ENCODE measurements around the gene CCR3. TPM values are rescaled to one million over a fixed set of nuclear protein-coding genes. Genes with fewer than 3 reads are reported as not detected.

Gene CCR3
- total RNA-seq, 4 donors from 2014 or later = not detected

DNA sequence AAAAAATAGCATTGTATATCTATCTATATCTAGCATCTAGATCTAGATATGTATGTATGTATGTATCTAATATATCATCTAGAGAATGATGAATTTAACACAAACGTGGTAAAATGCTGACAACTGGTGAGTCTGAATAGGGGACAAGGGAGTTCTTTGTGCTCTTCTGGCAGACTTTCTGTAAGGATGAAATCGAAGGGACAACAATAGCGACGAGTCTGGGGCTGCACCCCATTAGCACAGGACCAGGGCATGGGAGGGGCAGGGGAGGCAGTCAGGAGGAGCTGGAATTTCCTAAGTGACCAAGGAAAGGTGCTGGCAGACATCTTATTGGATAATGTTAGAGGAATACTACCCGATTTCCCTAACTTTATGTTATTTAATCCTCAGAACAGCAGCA, 42.0 kb upstream of the CCR3 start:
- no peaks in the 10 kb centered on the region for H3K27me3 ChIP-seq
- intact Hi-C loops (cut with DNase I) = no loop called here
- DNase-seq = no peak
- no peak for TF ChIP-seq POLR2A (IDR thresholded peaks at IDR 0.05)
- TF ChIP-seq, protein P1, sequence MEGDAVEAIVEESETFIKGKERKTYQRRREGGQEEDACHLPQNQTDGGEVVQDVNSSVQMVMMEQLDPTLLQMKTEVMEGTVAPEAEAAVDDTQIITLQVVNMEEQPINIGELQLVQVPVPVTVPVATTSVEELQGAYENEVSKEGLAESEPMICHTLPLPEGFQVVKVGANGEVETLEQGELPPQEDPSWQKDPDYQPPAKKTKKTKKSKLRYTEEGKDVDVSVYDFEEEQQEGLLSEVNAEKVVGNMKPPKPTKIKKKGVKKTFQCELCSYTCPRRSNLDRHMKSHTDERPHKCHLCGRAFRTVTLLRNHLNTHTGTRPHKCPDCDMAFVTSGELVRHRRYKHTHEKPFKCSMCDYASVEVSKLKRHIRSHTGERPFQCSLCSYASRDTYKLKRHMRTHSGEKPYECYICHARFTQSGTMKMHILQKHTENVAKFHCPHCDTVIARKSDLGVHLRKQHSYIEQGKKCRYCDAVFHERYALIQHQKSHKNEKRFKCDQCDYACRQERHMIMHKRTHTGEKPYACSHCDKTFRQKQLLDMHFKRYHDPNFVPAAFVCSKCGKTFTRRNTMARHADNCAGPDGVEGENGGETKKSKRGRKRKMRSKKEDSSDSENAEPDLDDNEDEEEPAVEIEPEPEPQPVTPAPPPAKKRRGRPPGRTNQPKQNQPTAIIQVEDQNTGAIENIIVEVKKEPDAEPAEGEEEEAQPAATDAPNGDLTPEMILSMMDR (IDR thresholded peaks at IDR 0.05) = no peak
- H3K27ac ChIP-seq = no peak overlapping the region
- H3K36me3 ChIP-seq = no peaks in the 10 kb centered on the region
- no peaks in the 10 kb centered on the region for H3K9me3 ChIP-seq
- 78 to 80% methylated on average over 5 of the region's 5 CpGs for WGBS, 2 donors
- H3K4me1 ChIP-seq = no peaks in the 10 kb centered on the region
- no peak overlapping the region for H3K4me3 ChIP-seq (replicated peaks in 1 of 3)

DNA sequence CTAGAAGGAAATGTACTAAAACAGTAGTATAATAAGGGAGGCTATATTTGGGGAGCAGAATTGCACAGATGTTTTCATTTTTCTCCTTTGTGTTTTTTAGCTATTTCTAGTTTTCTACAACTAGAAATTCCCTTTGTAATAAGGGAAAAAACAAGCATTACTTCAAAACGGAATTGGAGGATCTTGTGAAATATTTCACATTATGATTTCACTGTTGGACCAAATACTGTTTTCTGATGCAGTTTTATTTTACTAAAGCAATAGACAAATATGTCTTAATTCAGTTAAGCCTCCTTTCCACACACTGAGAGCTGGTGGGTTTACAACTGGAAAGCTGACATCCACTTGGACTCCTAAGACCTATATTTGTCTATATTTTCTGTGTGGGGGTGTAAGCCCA, 41.5 kb upstream of the CCR3 start:
- 77% methylated on average over 1 of the region's 1 CpG for WGBS, 2 donors
- no peak for TF ChIP-seq POLR2A (IDR thresholded peaks at IDR 0.05)
- TF ChIP-seq, protein P1 (IDR thresholded peaks at IDR 0.05) = no peak
- no peak overlapping the region for H3K4me3 ChIP-seq (replicated peaks in 1 of 3)

DNA sequence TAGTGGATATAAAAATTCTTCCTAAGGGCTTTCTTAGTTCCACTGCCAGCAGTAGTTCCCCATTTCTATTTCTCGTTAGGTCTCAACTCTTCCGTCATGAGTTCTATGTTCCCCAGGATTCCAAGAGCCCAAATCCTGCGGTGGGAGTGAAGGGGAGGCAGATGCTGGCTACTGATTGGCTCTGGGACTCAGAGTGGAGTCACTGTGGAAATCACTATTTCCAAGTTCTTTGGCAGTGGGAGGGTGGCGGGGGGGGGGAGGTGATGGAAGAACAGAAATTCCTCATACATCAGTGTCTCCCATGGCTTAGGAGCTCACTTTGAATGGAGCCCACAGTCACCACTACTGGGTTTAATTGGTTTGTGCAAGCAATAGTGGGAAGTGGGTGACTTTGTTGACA, 39.7 kb upstream of the CCR3 start:
- 80 to 93% methylated on average over 4 of the region's 4 CpGs for WGBS, 2 donors
- no peaks in the 10 kb centered on the region for H3K36me3 ChIP-seq
- no peak for TF ChIP-seq POLR2A (IDR thresholded peaks at IDR 0.05)
- TF ChIP-seq, protein P1 (IDR thresholded peaks at IDR 0.05) = no peak
- H3K4me3 ChIP-seq (replicated peaks in 1 of 3) = no peak overlapping the region
- DNase-seq = no peak
- intact Hi-C loops (cut with DNase I) = no loop called here
- H3K27me3 ChIP-seq = no peaks in the 10 kb centered on the region
- no peak overlapping the region for H3K27ac ChIP-seq
- no peaks in the 10 kb centered on the region for H3K9me3 ChIP-seq
- H3K4me1 ChIP-seq = no peaks in the 10 kb centered on the region

More for the DNA sequence above, 41.5 kb upstream of the CCR3 start:
- no peaks in the 10 kb centered on the region for H3K36me3 ChIP-seq
- no peak overlapping the region for H3K27ac ChIP-seq
- H3K9me3 ChIP-seq = no peaks in the 10 kb centered on the region
- DNase-seq = no peak
- H3K27me3 ChIP-seq = no peaks in the 10 kb centered on the region
- intact Hi-C loops (cut with DNase I) = no loop called here
- no peaks in the 10 kb centered on the region for H3K4me1 ChIP-seq

DNA sequence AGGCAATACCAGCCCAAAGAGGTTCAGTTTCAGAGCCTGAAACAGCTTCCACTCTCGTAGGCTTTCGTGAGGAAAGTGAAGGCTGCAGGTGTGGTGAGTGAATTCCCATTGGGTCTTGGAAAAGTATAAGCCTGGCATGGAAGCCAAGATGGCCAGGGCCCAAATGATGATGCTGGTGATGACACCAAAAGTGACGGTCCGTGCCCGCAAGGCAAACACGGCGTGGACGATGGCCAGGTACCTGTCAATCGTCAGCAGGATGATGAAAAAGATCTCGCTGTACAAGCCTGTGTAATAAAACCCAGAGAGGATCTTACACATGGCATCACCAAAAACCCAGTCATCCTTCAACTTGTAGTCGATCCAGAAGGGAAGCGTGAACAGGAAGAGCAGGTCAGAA, 38.6 kb upstream of the CCR3 start:
- Histone ChIP-seq H3K36me3 (no peaks in the 10 kb centered on the region), H3K4me1 (no peaks in the 10 kb centered on the region), H3K27me3 (no peaks in the 10 kb centered on the region), H3K9me3 (no peaks in the 10 kb centered on the region), H3K27ac (no peak overlapping the region), H3K4me3 (replicated peaks in 1 of 3) (no peak overlapping the region)
- 94 to 96% methylated on average over 12 of the region's 12 CpGs for WGBS, 2 donors
- no peak for DNase-seq
- TF ChIP-seq, protein P1 (IDR thresholded peaks at IDR 0.05) = no peak
- no peak for TF ChIP-seq POLR2A (IDR thresholded peaks at IDR 0.05)
- intact Hi-C loops (cut with DNase I) = no loop called here

DNA sequence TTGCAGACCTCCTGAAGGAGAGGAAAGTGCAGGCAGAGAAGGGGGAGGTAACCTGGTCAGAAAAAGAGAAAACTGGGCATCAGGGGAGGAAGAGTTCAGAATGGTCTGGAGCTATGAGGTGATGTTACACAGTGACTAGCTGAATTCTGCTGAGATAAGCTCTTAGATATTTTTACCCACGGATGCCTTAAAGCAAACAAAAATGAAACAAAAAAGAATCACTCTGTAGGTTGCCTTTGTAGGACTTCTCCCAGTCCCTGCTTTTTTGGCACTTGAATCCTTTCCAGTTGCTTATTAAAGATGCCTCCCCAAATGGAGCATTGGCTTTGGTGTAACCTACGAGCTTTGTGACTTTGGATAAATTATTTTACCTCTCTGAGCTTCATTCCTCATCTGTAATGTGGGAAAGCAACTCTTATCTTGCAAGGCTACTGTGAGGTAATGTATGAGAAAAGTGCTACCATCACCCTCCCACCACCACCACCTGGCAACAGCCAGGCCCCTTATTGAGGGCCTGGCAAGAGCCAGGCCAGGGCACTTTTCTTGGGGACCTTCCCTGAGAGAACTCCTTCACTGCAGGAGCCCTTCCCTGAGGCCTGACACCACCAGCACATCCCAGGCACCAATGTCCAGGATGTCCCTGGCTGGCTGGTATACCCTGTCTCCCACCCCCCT, 36.8 kb upstream of the CCR3 start:
- TF ChIP-seq, protein P1 (IDR thresholded peaks at IDR 0.05) = no peak
- TF ChIP-seq POLR2A (IDR thresholded peaks at IDR 0.05) = no peak
- DNase-seq = no peak
- Histone ChIP-seq H3K36me3 (no peaks in the 10 kb centered on the region), H3K9me3 (no peaks in the 10 kb centered on the region), H3K27me3 (no peaks in the 10 kb centered on the region), H3K4me1 (no peaks in the 10 kb centered on the region), H3K27ac (no peak overlapping the region), H3K4me3 (replicated peaks in 1 of 3) (no peak overlapping the region)
- intact Hi-C loops (cut with DNase I) = no loop called here
- WGBS, 2 donors = 70 to 79% methylated on average over 2 of the region's 2 CpGs

Measured in thyroid gland (tissue), 4 donors.